ENCODE results near the gene EN2. TPM values are rescaled to one million over a fixed set of nuclear protein-coding genes. Genes with fewer than 3 reads are reported as not detected.
A peak's percentile ranks its signal among the peaks of the same experiment; 100 is the strongest.

Gene EN2
- polyA plus RNA-seq, 1 donor: not detected

- Histone ChIP-seq H3K27ac (ENCODE audit: low read length) (no peak overlapping the region), H3K4me3 (ENCODE audit: low read length) (no peak overlapping the region), H3K27me3 (ENCODE audit: control insufficient read depth, insufficient read depth, low read length) (peaks cover 73% of the 10 kb centered on the region), H3K36me3 (ENCODE audit: control insufficient read depth, insufficient read depth, low read length) (no peaks in the 10 kb centered on the region), H3K9me3 (ENCODE audit: control insufficient read depth, low read depth, low read length) (peaks cover 4% of the 10 kb centered on the region), H3K4me1 (ENCODE audit: control insufficient read depth, insufficient read depth, low read length) (no peaks in the 10 kb centered on the region)
- WGBS (ENCODE audit: insufficient coverage, low lambda C conversion rate): no CpG with 5 or more reads among the region's 26 CpGs
- DNase-seq: peak; percentile 76 to 85
Observed at GRCh38 chr7:155497149-155497901, 39.4 kb downstream of the EN2 start.

GRCh38 chr7:155505422-155505793 lies 47.5 kb downstream of the EN2 start:
- Histone ChIP-seq H3K27me3 (ENCODE audit: control insufficient read depth, insufficient read depth, low read length) (peaks cover 88% of the 10 kb centered on the region), H3K4me1 (ENCODE audit: control insufficient read depth, insufficient read depth, low read length) (peaks cover 5% of the 10 kb centered on the region), H3K36me3 (ENCODE audit: control insufficient read depth, insufficient read depth, low read length) (no peaks in the 10 kb centered on the region), H3K27ac (ENCODE audit: low read length) (no peak overlapping the region), H3K4me3 (ENCODE audit: low read length) (no peak overlapping the region), H3K9me3 (ENCODE audit: control insufficient read depth, low read depth, low read length) (peaks cover 4% of the 10 kb centered on the region)
- WGBS (ENCODE audit: insufficient coverage, low lambda C conversion rate): no CpG with 5 or more reads among the region's 3 CpGs
- DNase-seq: no peak

- Histone ChIP-seq H3K4me3 (ENCODE audit: low read length) (no peak overlapping the region), H3K9me3 (ENCODE audit: control insufficient read depth, low read depth, low read length) (peaks cover 4% of the 10 kb centered on the region), H3K27me3 (ENCODE audit: control insufficient read depth, insufficient read depth, low read length) (peaks cover 85% of the 10 kb centered on the region), H3K27ac (ENCODE audit: low read length) (no peak overlapping the region), H3K4me1 (ENCODE audit: control insufficient read depth, insufficient read depth, low read length) (peaks cover 5% of the 10 kb centered on the region), H3K36me3 (ENCODE audit: control insufficient read depth, insufficient read depth, low read length) (no peaks in the 10 kb centered on the region)
- DNase-seq: peak in 1 of 2 donors; percentile 11
- 0% methylated on average over 2 of the region's 14 CpGs for WGBS (ENCODE audit: insufficient coverage, low lambda C conversion rate)
Observed at GRCh38 chr7:155506854-155507337, 49.0 kb downstream of the EN2 start.

GRCh38 chr7:155507576-155507975 lies 49.6 kb downstream of the EN2 start:
- Histone ChIP-seq H3K36me3 (ENCODE audit: control insufficient read depth, insufficient read depth, low read length) (no peaks in the 10 kb centered on the region), H3K27me3 (ENCODE audit: control insufficient read depth, insufficient read depth, low read length) (peaks cover 87% of the 10 kb centered on the region), H3K4me1 (ENCODE audit: control insufficient read depth, insufficient read depth, low read length) (peaks cover 5% of the 10 kb centered on the region), H3K27ac (ENCODE audit: low read length) (no peak overlapping the region), H3K4me3 (ENCODE audit: low read length) (no peak overlapping the region), H3K9me3 (ENCODE audit: control insufficient read depth, low read depth, low read length) (peaks cover 4% of the 10 kb centered on the region)
- WGBS (ENCODE audit: insufficient coverage, low lambda C conversion rate): 6% methylated on average over 3 of the region's 4 CpGs
- no peak for DNase-seq

- 3% methylated on average over 9 of the region's 29 CpGs for WGBS (ENCODE audit: insufficient coverage, low lambda C conversion rate)
- no peak overlapping the region for H3K27ac ChIP-seq (ENCODE audit: low read length)
- H3K9me3 ChIP-seq (ENCODE audit: control insufficient read depth, low read depth, low read length): peaks cover 4% of the 10 kb centered on the region
- no peak overlapping the region for H3K4me3 ChIP-seq (ENCODE audit: low read length)
- H3K4me1 ChIP-seq (ENCODE audit: control insufficient read depth, insufficient read depth, low read length): peaks cover 5% of the 10 kb centered on the region
- H3K27me3 ChIP-seq (ENCODE audit: control insufficient read depth, insufficient read depth, low read length): peaks cover 78% of the 10 kb centered on the region
- DNase-seq: no peak
- no peaks in the 10 kb centered on the region for H3K36me3 ChIP-seq (ENCODE audit: control insufficient read depth, insufficient read depth, low read length)
Observed at GRCh38 chr7:155508376-155509358, 50.7 kb downstream of the EN2 start.

GRCh38 chr7:155509359-155509724 lies 51.4 kb downstream of the EN2 start:
- peaks cover 4% of the 10 kb centered on the region for H3K9me3 ChIP-seq (ENCODE audit: control insufficient read depth, low read depth, low read length)
- H3K27ac ChIP-seq (ENCODE audit: low read length): no peak overlapping the region
- no peaks in the 10 kb centered on the region for H3K36me3 ChIP-seq (ENCODE audit: control insufficient read depth, insufficient read depth, low read length)
- no peak for DNase-seq
- peaks cover 5% of the 10 kb centered on the region for H3K4me1 ChIP-seq (ENCODE audit: control insufficient read depth, insufficient read depth, low read length)
- 0% methylated on average over 1 of the region's 16 CpGs for whole genome bisulfite sequencing (ENCODE audit: insufficient coverage, low lambda C conversion rate)
- peaks cover 80% of the 10 kb centered on the region for H3K27me3 ChIP-seq (ENCODE audit: control insufficient read depth, insufficient read depth, low read length)
- no peak overlapping the region for H3K4me3 ChIP-seq (ENCODE audit: low read length)

- Histone ChIP-seq H3K27me3 (ENCODE audit: control insufficient read depth, insufficient read depth, low read length) (peaks cover 79% of the 10 kb centered on the region), H3K4me3 (ENCODE audit: low read length) (no peak overlapping the region)
- no peak for DNase-seq
Observed at GRCh38 chr7:155509725-155510551, 52.0 kb downstream of the EN2 start.

GRCh38 chr7:155510975-155511701 lies 53.2 kb downstream of the EN2 start:
- H3K4me3 ChIP-seq (ENCODE audit: low read length): no peak overlapping the region
- peaks cover 5% of the 10 kb centered on the region for H3K4me1 ChIP-seq (ENCODE audit: control insufficient read depth, insufficient read depth, low read length)
- whole genome bisulfite sequencing (ENCODE audit: insufficient coverage, low lambda C conversion rate): no CpG with 5 or more reads among the region's 6 CpGs
- peaks cover 81% of the 10 kb centered on the region for H3K27me3 ChIP-seq (ENCODE audit: control insufficient read depth, insufficient read depth, low read length)
- H3K27ac ChIP-seq (ENCODE audit: low read length): no peak overlapping the region
- no peak for DNase-seq
- H3K36me3 ChIP-seq (ENCODE audit: control insufficient read depth, insufficient read depth, low read length): no peaks in the 10 kb centered on the region
- H3K9me3 ChIP-seq (ENCODE audit: control insufficient read depth, low read depth, low read length): peaks cover 4% of the 10 kb centered on the region

More at GRCh38 chr7:155509725-155510551, 52.0 kb downstream of the EN2 start:
- H3K27ac ChIP-seq (ENCODE audit: low read length): no peak overlapping the region
- WGBS (ENCODE audit: insufficient coverage, low lambda C conversion rate): no CpG with 5 or more reads among the region's 68 CpGs
- peaks cover 4% of the 10 kb centered on the region for H3K9me3 ChIP-seq (ENCODE audit: control insufficient read depth, low read depth, low read length)
- H3K36me3 ChIP-seq (ENCODE audit: control insufficient read depth, insufficient read depth, low read length): no peaks in the 10 kb centered on the region
- H3K4me1 ChIP-seq (ENCODE audit: control insufficient read depth, insufficient read depth, low read length): peaks cover 5% of the 10 kb centered on the region

GRCh38 chr7:155511702-155511996 lies 53.7 kb downstream of the EN2 start:
- 0% methylated on average over 3 of the region's 5 CpGs for WGBS (ENCODE audit: insufficient coverage, low lambda C conversion rate)
- Histone ChIP-seq H3K36me3 (ENCODE audit: control insufficient read depth, insufficient read depth, low read length) (no peaks in the 10 kb centered on the region), H3K27me3 (ENCODE audit: control insufficient read depth, insufficient read depth, low read length) (peaks cover 81% of the 10 kb centered on the region), H3K4me1 (ENCODE audit: control insufficient read depth, insufficient read depth, low read length) (peaks cover 5% of the 10 kb centered on the region), H3K9me3 (ENCODE audit: control insufficient read depth, low read depth, low read length) (peaks cover 4% of the 10 kb centered on the region), H3K27ac (ENCODE audit: low read length) (no peak overlapping the region), H3K4me3 (ENCODE audit: low read length) (no peak overlapping the region)
- DNase-seq: no peak
